Suprapubic skin (tissue), 3 donors: ENCODE data around the gene TKT.

Experiments used
- POLR2A ChIP-seq, 2 donors: fragments of 450-650 bp; IDR thresholded peaks; one replicate each; pipeline ENCODE4 v1.6.1; 2017; ENCODE audit warnings: antibody characterized with exemption in 2 of 2, mild to moderate bottlenecking in 2 of 2, moderate library complexity in 2 of 2
- TF ChIP-seq, protein P1 (sequence below), 2 donors: fragments of 200-600 bp in 1 of 2; fragments of 450-650 bp in 1 of 2; sonication (generic) in 1 of 2; IDR thresholded peaks; one replicate each; pipeline ENCODE4 v1.5.1; 2016 to 2019; ENCODE audit warnings: antibody characterized with exemption in 2 of 2, mild to moderate bottlenecking in 1 of 2, moderate library complexity in 1 of 2

DNA sequence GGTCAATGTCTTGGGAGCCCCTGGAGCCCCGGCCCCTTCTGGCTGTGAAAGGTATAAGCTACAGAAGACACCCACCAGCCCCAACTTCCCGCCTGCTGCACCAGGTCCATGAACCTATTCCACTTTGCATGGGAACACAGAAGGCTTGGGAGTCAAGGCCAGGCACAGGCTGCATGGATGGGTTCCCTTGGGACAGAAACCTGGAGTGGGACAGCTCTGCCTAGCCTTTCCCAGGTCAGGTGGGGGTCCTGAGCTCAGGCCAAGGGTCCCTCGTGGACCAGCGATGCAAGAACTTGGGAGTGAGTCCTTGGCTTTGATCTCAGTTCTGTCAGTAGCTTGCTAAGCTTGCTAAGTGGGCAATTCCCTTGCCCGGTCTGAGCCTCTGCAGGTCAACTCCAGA is 25.0 kb downstream of the TKT start:
- TF ChIP-seq, protein P1, sequence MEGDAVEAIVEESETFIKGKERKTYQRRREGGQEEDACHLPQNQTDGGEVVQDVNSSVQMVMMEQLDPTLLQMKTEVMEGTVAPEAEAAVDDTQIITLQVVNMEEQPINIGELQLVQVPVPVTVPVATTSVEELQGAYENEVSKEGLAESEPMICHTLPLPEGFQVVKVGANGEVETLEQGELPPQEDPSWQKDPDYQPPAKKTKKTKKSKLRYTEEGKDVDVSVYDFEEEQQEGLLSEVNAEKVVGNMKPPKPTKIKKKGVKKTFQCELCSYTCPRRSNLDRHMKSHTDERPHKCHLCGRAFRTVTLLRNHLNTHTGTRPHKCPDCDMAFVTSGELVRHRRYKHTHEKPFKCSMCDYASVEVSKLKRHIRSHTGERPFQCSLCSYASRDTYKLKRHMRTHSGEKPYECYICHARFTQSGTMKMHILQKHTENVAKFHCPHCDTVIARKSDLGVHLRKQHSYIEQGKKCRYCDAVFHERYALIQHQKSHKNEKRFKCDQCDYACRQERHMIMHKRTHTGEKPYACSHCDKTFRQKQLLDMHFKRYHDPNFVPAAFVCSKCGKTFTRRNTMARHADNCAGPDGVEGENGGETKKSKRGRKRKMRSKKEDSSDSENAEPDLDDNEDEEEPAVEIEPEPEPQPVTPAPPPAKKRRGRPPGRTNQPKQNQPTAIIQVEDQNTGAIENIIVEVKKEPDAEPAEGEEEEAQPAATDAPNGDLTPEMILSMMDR (IDR thresholded peaks at IDR 0.05): no peak
- no peak for TF ChIP-seq POLR2A (IDR thresholded peaks at IDR 0.05)
